GM12891 (cell line): ENCODE results near the gene CDH4.

Source experiments
- POLR2A ChIP-seq: IDR thresholded peaks from 2 replicates; pipeline ENCODE4 v1.6.1; 2011; ENCODE audit warnings: low read depth, low read length, control low read depth
- POLR2AphosphoS5 ChIP-seq: IDR thresholded peaks from 2 replicates; pipeline ENCODE4 v1.6.1; 2011; ENCODE audit warnings: low read depth, low read length, control low read depth

GRCh38 chr20:61322151-61322865, 70.2 kb downstream of the CDH4 start:
- no peak for TF ChIP-seq POLR2AphosphoS5
- no peak for TF ChIP-seq POLR2A
